Measurements from ENCODE around the gene CDYL2. TPM values are rescaled to one million over a fixed set of nuclear protein-coding genes. Genes with fewer than 3 reads are reported as not detected.

Gene CDYL2
- total RNA-seq, 1 experiment from 2014 or later: 7.1 TPM

- no TSS peak for BruUV-seq (replicated peaks)
- intact Hi-C loops (cut with micrococcal nuclease): no loop called here
- Mint-ChIP-seq H3K4me3 (ENCODE audit: unreplicated experiment) (no peak overlapping the region), H3K27ac (ENCODE audit: low read depth, unreplicated experiment) (no peak overlapping the region), H3K27me3 (ENCODE audit: insufficient read depth, unreplicated experiment) (peaks cover 10% of the 10 kb centered on the region), H3K36me3 (ENCODE audit: insufficient read depth, unreplicated experiment) (no peaks in the 10 kb centered on the region), H3K9me3 (ENCODE audit: unreplicated experiment) (peaks cover 8% of the 10 kb centered on the region), H3K4me1 (ENCODE audit: insufficient read depth, unreplicated experiment) (no peaks in the 10 kb centered on the region)
- ChIA-PET POLR2A (no interaction called here), CTCF (interaction anchor here (0.6 to 1.1 kb wide), 2 partner anchors 57 to 237 kb away, joined by 3 to 4 read pairs; no protein-coding TSS in a partner anchor)
- DNase-seq (ENCODE audit: unreplicated experiment): peak; percentile 71
- TF ChIP-seq, protein P1, sequence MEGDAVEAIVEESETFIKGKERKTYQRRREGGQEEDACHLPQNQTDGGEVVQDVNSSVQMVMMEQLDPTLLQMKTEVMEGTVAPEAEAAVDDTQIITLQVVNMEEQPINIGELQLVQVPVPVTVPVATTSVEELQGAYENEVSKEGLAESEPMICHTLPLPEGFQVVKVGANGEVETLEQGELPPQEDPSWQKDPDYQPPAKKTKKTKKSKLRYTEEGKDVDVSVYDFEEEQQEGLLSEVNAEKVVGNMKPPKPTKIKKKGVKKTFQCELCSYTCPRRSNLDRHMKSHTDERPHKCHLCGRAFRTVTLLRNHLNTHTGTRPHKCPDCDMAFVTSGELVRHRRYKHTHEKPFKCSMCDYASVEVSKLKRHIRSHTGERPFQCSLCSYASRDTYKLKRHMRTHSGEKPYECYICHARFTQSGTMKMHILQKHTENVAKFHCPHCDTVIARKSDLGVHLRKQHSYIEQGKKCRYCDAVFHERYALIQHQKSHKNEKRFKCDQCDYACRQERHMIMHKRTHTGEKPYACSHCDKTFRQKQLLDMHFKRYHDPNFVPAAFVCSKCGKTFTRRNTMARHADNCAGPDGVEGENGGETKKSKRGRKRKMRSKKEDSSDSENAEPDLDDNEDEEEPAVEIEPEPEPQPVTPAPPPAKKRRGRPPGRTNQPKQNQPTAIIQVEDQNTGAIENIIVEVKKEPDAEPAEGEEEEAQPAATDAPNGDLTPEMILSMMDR (IDR thresholded peaks at IDR 0.05; ENCODE audit: unreplicated experiment): no peak
These were observed 220.9 kb downstream of the CDYL2 start for GRCh38 chr16:80583466-80583865.

- Mint-ChIP-seq H3K4me3 (ENCODE audit: unreplicated experiment) (no peak overlapping the region), H3K27ac (ENCODE audit: low read depth, unreplicated experiment) (no peak overlapping the region), H3K4me1 (ENCODE audit: insufficient read depth, unreplicated experiment) (no peaks in the 10 kb centered on the region), H3K9me3 (ENCODE audit: unreplicated experiment) (peaks cover 8% of the 10 kb centered on the region), H3K36me3 (ENCODE audit: insufficient read depth, unreplicated experiment) (no peaks in the 10 kb centered on the region), H3K27me3 (ENCODE audit: insufficient read depth, unreplicated experiment) (peaks cover 10% of the 10 kb centered on the region)
- BruUV-seq (replicated peaks): no TSS peak
- TF ChIP-seq, protein P1 (IDR thresholded peaks at IDR 0.05; ENCODE audit: unreplicated experiment): no peak
- intact Hi-C loops (cut with micrococcal nuclease): no loop called here
- no peak for DNase-seq (ENCODE audit: unreplicated experiment)
- ChIA-PET POLR2A (no interaction called here), CTCF (interaction anchor here (0.5 to 1.0 kb wide), 2 partner anchors 9 to 33 kb away, joined by 3 to 4 read pairs; no protein-coding TSS in a partner anchor)
These were observed 224.1 kb downstream of the CDYL2 start for GRCh38 chr16:80580109-80580832.

- CTCF ChIA-PET: no interaction called here
- Mint-ChIP-seq H3K9me3 (ENCODE audit: unreplicated experiment) (peaks cover 8% of the 10 kb centered on the region), H3K36me3 (ENCODE audit: insufficient read depth, unreplicated experiment) (no peaks in the 10 kb centered on the region), H3K27me3 (ENCODE audit: insufficient read depth, unreplicated experiment) (peaks cover 10% of the 10 kb centered on the region), H3K4me3 (ENCODE audit: unreplicated experiment) (no peak overlapping the region), H3K27ac (ENCODE audit: low read depth, unreplicated experiment) (no peak overlapping the region), H3K4me1 (ENCODE audit: insufficient read depth, unreplicated experiment) (no peaks in the 10 kb centered on the region)
- BruUV-seq (replicated peaks): no TSS peak
- DNase-seq (ENCODE audit: unreplicated experiment): no peak
- intact Hi-C loops (cut with micrococcal nuclease): no loop called here
- POLR2A ChIA-PET: interaction anchor here (0.7 kb wide), 1 partner anchor 84 kb away, joined by 3 read pairs; no protein-coding TSS in a partner anchor
- TF ChIP-seq, protein P1 (IDR thresholded peaks at IDR 0.05; ENCODE audit: unreplicated experiment): no peak
These were observed 226.7 kb downstream of the CDYL2 start for GRCh38 chr16:80577485-80578280.

DNA sequence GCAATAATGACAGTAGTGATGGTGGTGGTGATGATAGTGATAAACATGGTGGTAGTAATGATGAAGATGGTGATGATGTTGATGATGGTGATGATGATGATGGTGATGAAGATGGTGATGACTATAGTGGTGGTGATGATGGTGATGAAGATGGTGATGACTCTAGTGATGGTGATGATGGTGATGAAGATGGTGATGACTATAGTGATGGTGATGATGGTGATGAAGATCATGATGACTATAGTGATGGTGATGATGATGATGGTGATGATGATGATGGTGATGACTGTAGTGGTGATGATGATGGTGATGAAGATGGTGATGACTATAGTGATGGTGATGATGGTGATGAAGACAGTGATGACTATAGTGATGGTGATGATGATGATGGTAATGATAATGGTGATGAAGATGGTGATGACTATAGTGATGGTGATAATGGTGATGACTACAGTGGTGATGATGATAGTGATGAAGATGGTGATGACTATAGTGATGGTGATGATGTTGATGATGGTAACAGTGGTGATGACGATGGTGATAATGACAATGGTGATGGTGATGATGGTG, 228.0 kb downstream of the CDYL2 start:
- Mint-ChIP-seq H3K9me3 (ENCODE audit: unreplicated experiment) (peaks cover 8% of the 10 kb centered on the region), H3K27me3 (ENCODE audit: insufficient read depth, unreplicated experiment) (peaks cover 10% of the 10 kb centered on the region), H3K36me3 (ENCODE audit: insufficient read depth, unreplicated experiment) (no peaks in the 10 kb centered on the region), H3K4me3 (ENCODE audit: unreplicated experiment) (no peak overlapping the region), H3K27ac (ENCODE audit: low read depth, unreplicated experiment) (no peak overlapping the region), H3K4me1 (ENCODE audit: insufficient read depth, unreplicated experiment) (no peaks in the 10 kb centered on the region)
- intact Hi-C loops (cut with micrococcal nuclease): no loop called here
- BruUV-seq (replicated peaks): no TSS peak
- ChIA-PET POLR2A (no interaction called here), CTCF (no interaction called here)
- DNase-seq (ENCODE audit: unreplicated experiment): no peak
- TF ChIP-seq, protein P1 (IDR thresholded peaks at IDR 0.05; ENCODE audit: unreplicated experiment): no peak

Measured in MCF 10A (cell line).